Activated CD4-positive, CD25-positive, alpha-beta regulatory T cell treated with anti-CD3 and anti-CD28 coated beads, Interleukin-2, amount 50 U/mL, for 16 hours (primary cell): Measurements from ENCODE around the gene SEZ6L2.
"Not testable (repeated sequence)": the region's sequence is repeated elsewhere in the genome, so short reads cannot be mapped to it uniquely, and the experiment has no call there.

Experiments
- DNase-seq: peaks from one replicate; pipeline ENCODE4 v3.0.0-alpha.2; 2020; ENCODE audit warnings: low read depth, low spot score

SEZ6L2 gene

GRCh38 chr16:29857133-29857760, 42.1 kb downstream of the SEZ6L2 start:
- DNase-seq: no peak

GRCh38 chr16:29854520-29855100, 44.7 kb downstream of the SEZ6L2 start:
- no peak for DNase-seq

- DNase-seq: no peak
These were observed 46.7 kb downstream of the SEZ6L2 start for GRCh38 chr16:29852654-29853053.

- DNase-seq: no peak
These were observed 48.4 kb downstream of the SEZ6L2 start for GRCh38 chr16:29850998-29851397.

GRCh38 chr16:29849505-29849904, 49.8 kb downstream of the SEZ6L2 start:
- DNase-seq: no peak

GRCh38 chr16:29848420-29849297, 50.7 kb downstream of the SEZ6L2 start:
- DNase-seq: peak; percentile 55

GRCh38 chr16:29845656-29846055, 53.7 kb downstream of the SEZ6L2 start:
- DNase-seq: no peak

GRCh38 chr16:29844575-29845331, 54.6 kb downstream of the SEZ6L2 start:
- no peak for DNase-seq

- DNase-seq: no peak
These were observed 55.4 kb downstream of the SEZ6L2 start for GRCh38 chr16:29843931-29844330.

- no peak for DNase-seq
These were observed 56.5 kb downstream of the SEZ6L2 start for GRCh38 chr16:29842732-29843346.

- DNase-seq: no peak
These were observed 57.7 kb downstream of the SEZ6L2 start for GRCh38 chr16:29841631-29842030.

- no peak for DNase-seq
These were observed 59.1 kb downstream of the SEZ6L2 start for GRCh38 chr16:29840240-29840639.

GRCh38 chr16:29839822-29840221, 59.5 kb downstream of the SEZ6L2 start:
- no peak for DNase-seq

GRCh38 chr16:29837841-29838240, 61.5 kb downstream of the SEZ6L2 start:
- no peak for DNase-seq

GRCh38 chr16:29836623-29837022, 62.7 kb downstream of the SEZ6L2 start:
- no peak for DNase-seq

GRCh38 chr16:29835926-29836325, 63.4 kb downstream of the SEZ6L2 start:
- no peak for DNase-seq

- DNase-seq: no peak
These were observed 65.3 kb downstream of the SEZ6L2 start for GRCh38 chr16:29834079-29834478.

GRCh38 chr16:29833219-29833618, 66.1 kb downstream of the SEZ6L2 start:
- DNase-seq: not testable (repeated sequence)

GRCh38 chr16:29831490-29831889, 67.9 kb downstream of the SEZ6L2 start:
- no peak for DNase-seq

- DNase-seq: no peak
These were observed 68.6 kb downstream of the SEZ6L2 start for GRCh38 chr16:29830774-29831173.

- DNase-seq: no peak
These were observed 73.0 kb downstream of the SEZ6L2 start for GRCh38 chr16:29826342-29826695.
